Spleen (tissue), 11 donors: ENCODE measurements around the gene SOX6. TPM values are rescaled to one million over a fixed set of nuclear protein-coding genes. Genes with fewer than 3 reads are reported as not detected.

Experiments
- DNase-seq: peaks from one replicate; pipeline ENCODE4 v3.0.0-alpha.2; 2020
- H3K27ac ChIP-seq, 8 donors: fragments of 200-600 bp; sonication (generic) in 7 of 8; 1 replicate in 4 of 8; 2 replicates in 4 of 8; pipeline versions ENCODE4 v1.5.0 to v1.8.0; 2016 to 2021; ENCODE audit warnings: inconsistent platforms in 4 of 8, mild to moderate bottlenecking in 4 of 8, moderate library complexity in 1 of 8
- H3K27me3 ChIP-seq, 7 donors: fragments of 200-600 bp; sonication (generic) in 6 of 7; replicated peaks in 1 of 7; 1 replicate in 4 of 7; 2 replicates in 3 of 7; pipeline versions ENCODE4 v1.5.0 to v1.8.0; 2016 to 2021; ENCODE audit warnings: inconsistent platforms in 3 of 7, mild to moderate bottlenecking in 1 of 7
- H3K36me3 ChIP-seq, 6 donors: fragments of 200-600 bp; sonication (generic) in 5 of 6; 1 replicate in 4 of 6; 2 replicates in 2 of 6; pipeline versions ENCODE4 v1.5.0 to v1.8.0; 2016 to 2021; ENCODE audit warnings: inconsistent platforms in 2 of 6
- H3K4me1 ChIP-seq, 6 donors: fragments of 200-600 bp; sonication (generic) in 5 of 6; 1 replicate in 3 of 6; 2 replicates in 3 of 6; pipeline versions ENCODE4 v1.5.0 to v1.8.0; 2016 to 2021; ENCODE audit warnings: inconsistent platforms in 3 of 6
- H3K4me3 ChIP-seq, 8 donors: fragments of 200-600 bp; sonication (generic) in 7 of 8; 1 replicate in 4 of 8; 2 replicates in 4 of 8; pipeline versions ENCODE4 v1.5.0 to v1.8.0; 2016 to 2021; ENCODE audit warnings: inconsistent platforms in 4 of 8, mild to moderate bottlenecking in 4 of 8, moderate library complexity in 2 of 8
- H3K9me3 ChIP-seq, 8 donors: fragments of 200-600 bp; sonication (generic) in 7 of 8; 1 replicate in 4 of 8; 2 replicates in 4 of 8; pipeline versions ENCODE4 v1.5.0 to v1.8.0; 2016 to 2021; ENCODE audit warnings: inconsistent platforms in 4 of 8
- CTCF ChIP-seq, 11 experiments: fragments of 200-600 bp in 7 of 11; fragments of 450-650 bp in 4 of 11; sonication (generic) in 4 of 11; IDR thresholded peaks in 8 of 11; conservative IDR thresholded peaks in 3 of 11; 1 replicate in 7 of 11; 2 replicates in 4 of 11; pipeline versions ENCODE4 v1.4.0 to v1.8.0; 2016 to 2021; ENCODE audit warnings: antibody characterized with exemption in 11 of 11, inconsistent platforms in 4 of 11, mild to moderate bottlenecking in 1 of 11
- POLR2A ChIP-seq, 3 donors: fragments of 450-650 bp; IDR thresholded peaks; one replicate each; pipeline ENCODE4 v1.5.1; 2017; ENCODE audit warnings: antibody characterized with exemption in 3 of 3, mild to moderate bottlenecking in 1 of 3
- POLR2AphosphoS5 ChIP-seq, 3 donors: sonication (generic); formaldehyde crosslinking; IDR thresholded peaks; one replicate each; pipeline ENCODE4 v1.5.1; 2017; ENCODE audit warnings: antibody characterized with exemption in 3 of 3
- WGBS, 5 donors: extraction: QIAGEN DNeasy Blood & Tissue Kit in 3 of 5; methylation state at CpG; one replicate each; pipeline versions ENCODE4 v1.1.5 to v1.1.7; 2013 to 2018; 5-methylcytosine and 5-hydroxymethylcytosine counted together
- intact Hi-C: fragments of 100-400 bp; cut with DNase I; formaldehyde crosslinking; loops from one replicate; pipeline ENCODE4 v1.15.0; 2023; ENCODE audit warnings: low total_unique reads
- polyA plus RNA-seq, 3 donors: library from polyadenylated mRNA; stranded (reverse); fragments of 200-250 nt; gene quantifications; one replicate each; pipeline ENCODE4 v1.2.1, GENCODE V29; 2013
- total RNA-seq, 7 donors: library from RNA; depleted of rRNA in 3 of 7; stranded (reverse); fragments of >200 nt in 3 of 7; fragmentation: NEBNext Ultra II Directional in 4 of 7; extraction: Animal tissue kit (Norgen Biotek cat#: 25700) in 4 of 7; gene quantifications; one replicate each; pipeline versions ENCODE4 v1.1.0 to v1.2.1, GENCODE V29; 2016 to 2021
- donor health status: healthy with polysubstance abuse.
- donor health status: DM: no; HTN: no; CAD: no; lungs with moderate emphysema.
- donor health status: DM: no; HTN: no; CAD: no.
- donor health status: Bipolar disorder and iron deficiency.
- donor health status: healthy.
- donor health status: DM: no; HTN: no; CAD: no.
- donor health status: DM: yes; HTN: yes; CAD: no.

The SOX6 gene
- total and polyA plus RNA-seq, 10 donors: 0.11 to 12.4 (median 3.7) TPM

GRCh38 chr11:16016468-16016829 lies 339.9 kb downstream of the SOX6 start:
- no peak overlapping the region for H3K4me3 ChIP-seq
- H3K9me3 ChIP-seq: no peaks in the 10 kb centered on the region
- no peak for DNase-seq
- H3K27ac ChIP-seq: no peak overlapping the region
- no peaks in the 10 kb centered on the region for H3K36me3 ChIP-seq
- H3K27me3 ChIP-seq: no peaks in the 10 kb centered on the region
- intact Hi-C loops: no loop called here
- WGBS, 5 donors: 80 to 90% (median 87%) methylated on average over 2 of the region's 2 CpGs
- no peak for TF ChIP-seq POLR2AphosphoS5 (IDR thresholded peaks at IDR 0.05)
- no peak for TF ChIP-seq CTCF (IDR thresholded peaks at IDR 0.05 in 8 of 11, conservative IDR thresholded peaks at IDR 0.05 in 3 of 11)
- TF ChIP-seq POLR2A (IDR thresholded peaks at IDR 0.05): no peak
- peaks cover 0 to 8% (median 4%) of the 10 kb centered on the region in 6 donors for H3K4me1 ChIP-seq

GRCh38 chr11:16015741-16016467 lies 340.4 kb downstream of the SOX6 start:
- Histone ChIP-seq H3K27ac (no peak overlapping the region), H3K36me3 (no peaks in the 10 kb centered on the region), H3K4me3 (no peak overlapping the region), H3K4me1 (peaks cover 0 to 8% (median 4%) of the 10 kb centered on the region in 6 donors), H3K27me3 (no peaks in the 10 kb centered on the region), H3K9me3 (no peaks in the 10 kb centered on the region)
- 69 to 86% (median 76%) methylated on average over 5 of the region's 5 CpGs for WGBS, 5 donors
- no peak for TF ChIP-seq POLR2A (IDR thresholded peaks at IDR 0.05)
- no peak for TF ChIP-seq POLR2AphosphoS5 (IDR thresholded peaks at IDR 0.05)
- TF ChIP-seq CTCF (IDR thresholded peaks at IDR 0.05 in 8 of 11, conservative IDR thresholded peaks at IDR 0.05 in 3 of 11): no peak
- intact Hi-C loops: no loop called here
- no peak for DNase-seq

GRCh38 chr11:16013649-16014275 lies 342.6 kb downstream of the SOX6 start:
- H3K36me3 ChIP-seq: no peaks in the 10 kb centered on the region
- TF ChIP-seq POLR2AphosphoS5 (IDR thresholded peaks at IDR 0.05): no peak
- no peak for DNase-seq
- H3K27me3 ChIP-seq: no peaks in the 10 kb centered on the region
- intact Hi-C loops: no loop called here
- H3K9me3 ChIP-seq: no peaks in the 10 kb centered on the region
- WGBS, 5 donors: 59 to 85% (median 70%) methylated on average over 3 of the region's 3 CpGs
- H3K4me1 ChIP-seq: peaks cover 0 to 8% (median 4%) of the 10 kb centered on the region in 6 donors
- no peak overlapping the region for H3K4me3 ChIP-seq
- no peak overlapping the region for H3K27ac ChIP-seq

- intact Hi-C loops: no loop called here
- DNase-seq: no peak
- H3K36me3 ChIP-seq: no peaks in the 10 kb centered on the region
- WGBS, 5 donors: 42 to 64% (median 50%) methylated on average over 3 of the region's 3 CpGs
- no peak overlapping the region for H3K4me3 ChIP-seq
- H3K27me3 ChIP-seq: no peaks in the 10 kb centered on the region
- TF ChIP-seq POLR2A (IDR thresholded peaks at IDR 0.05) (no peak), POLR2AphosphoS5 (IDR thresholded peaks at IDR 0.05) (no peak), CTCF (IDR thresholded peaks at IDR 0.05 in 8 of 11, conservative IDR thresholded peaks at IDR 0.05 in 3 of 11) (no peak)
- peaks cover 0 to 8% (median 4%) of the 10 kb centered on the region in 6 donors for H3K4me1 ChIP-seq
- H3K27ac ChIP-seq: no peak overlapping the region
- H3K9me3 ChIP-seq: no peaks in the 10 kb centered on the region
Observed at GRCh38 chr11:16013242-16013641, 343.1 kb downstream of the SOX6 start.
